GM12865 (cell line): Measurements from ENCODE around the gene VIPR2.

Experiments used
- DNase-seq: peaks from one replicate; pipeline ENCODE4 v3.0.0; 2010; ENCODE audit warnings: low read depth
- H3K4me3 ChIP-seq: 2 replicates; pipeline ENCODE4 v1.5.1; 2011; ENCODE audit warnings: mild to moderate bottlenecking, low read depth, low read length, control low read depth
- TF ChIP-seq, protein P1 (sequence below): IDR thresholded peaks from 2 replicates; pipeline ENCODE4 v1.5.1; 2011; ENCODE audit warnings: low read length, control low read depth, low read depth, inconsistent platforms; ENCODE audit not compliant: insufficient read depth; ENCODE audit errors: missing control alignments

Gene VIPR2

DNA sequence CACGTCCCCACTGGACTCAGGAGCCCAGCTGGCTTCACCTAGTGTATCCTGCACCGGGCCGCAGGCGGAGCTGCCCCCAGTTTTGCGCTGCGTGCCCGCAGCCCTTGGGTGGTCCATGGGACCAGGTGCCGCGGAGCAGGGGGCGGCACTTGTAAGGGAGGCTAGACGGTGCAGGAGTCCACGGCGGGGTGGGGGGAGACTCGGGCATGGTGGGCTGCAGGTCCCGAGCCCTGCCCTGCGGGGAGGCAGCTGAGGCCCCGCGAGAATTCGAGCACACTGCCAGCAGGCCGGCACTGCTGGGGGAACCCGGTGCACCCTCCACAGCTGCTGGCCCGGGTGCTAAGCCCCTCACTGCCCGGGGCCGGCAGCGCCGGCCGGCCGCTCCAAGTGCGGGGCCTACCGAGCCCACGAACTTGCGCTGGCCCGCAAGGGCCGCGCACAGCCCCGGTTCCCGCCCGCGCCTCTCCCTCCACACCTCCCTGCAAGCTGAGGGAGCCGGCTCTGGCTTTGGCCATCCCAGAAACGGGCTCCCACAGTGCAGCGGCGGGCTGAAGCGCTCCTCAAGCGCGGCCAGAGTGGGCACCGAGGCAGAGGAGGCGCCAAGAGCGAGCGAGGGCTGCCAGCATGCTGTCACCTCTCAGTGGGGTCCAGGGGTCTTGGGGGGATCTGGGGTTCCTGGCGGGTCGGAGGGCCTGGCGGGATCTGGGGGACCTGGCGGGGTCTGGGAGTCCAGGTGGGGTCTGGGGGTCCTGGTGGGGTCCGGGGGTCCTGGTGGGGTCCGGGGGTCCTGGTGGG lies 81.4 kb downstream of the VIPR2 start:
- H3K4me3 ChIP-seq: no peak overlapping the region
- TF ChIP-seq, protein P1, sequence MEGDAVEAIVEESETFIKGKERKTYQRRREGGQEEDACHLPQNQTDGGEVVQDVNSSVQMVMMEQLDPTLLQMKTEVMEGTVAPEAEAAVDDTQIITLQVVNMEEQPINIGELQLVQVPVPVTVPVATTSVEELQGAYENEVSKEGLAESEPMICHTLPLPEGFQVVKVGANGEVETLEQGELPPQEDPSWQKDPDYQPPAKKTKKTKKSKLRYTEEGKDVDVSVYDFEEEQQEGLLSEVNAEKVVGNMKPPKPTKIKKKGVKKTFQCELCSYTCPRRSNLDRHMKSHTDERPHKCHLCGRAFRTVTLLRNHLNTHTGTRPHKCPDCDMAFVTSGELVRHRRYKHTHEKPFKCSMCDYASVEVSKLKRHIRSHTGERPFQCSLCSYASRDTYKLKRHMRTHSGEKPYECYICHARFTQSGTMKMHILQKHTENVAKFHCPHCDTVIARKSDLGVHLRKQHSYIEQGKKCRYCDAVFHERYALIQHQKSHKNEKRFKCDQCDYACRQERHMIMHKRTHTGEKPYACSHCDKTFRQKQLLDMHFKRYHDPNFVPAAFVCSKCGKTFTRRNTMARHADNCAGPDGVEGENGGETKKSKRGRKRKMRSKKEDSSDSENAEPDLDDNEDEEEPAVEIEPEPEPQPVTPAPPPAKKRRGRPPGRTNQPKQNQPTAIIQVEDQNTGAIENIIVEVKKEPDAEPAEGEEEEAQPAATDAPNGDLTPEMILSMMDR: no peak
- DNase-seq: no peak

DNA sequence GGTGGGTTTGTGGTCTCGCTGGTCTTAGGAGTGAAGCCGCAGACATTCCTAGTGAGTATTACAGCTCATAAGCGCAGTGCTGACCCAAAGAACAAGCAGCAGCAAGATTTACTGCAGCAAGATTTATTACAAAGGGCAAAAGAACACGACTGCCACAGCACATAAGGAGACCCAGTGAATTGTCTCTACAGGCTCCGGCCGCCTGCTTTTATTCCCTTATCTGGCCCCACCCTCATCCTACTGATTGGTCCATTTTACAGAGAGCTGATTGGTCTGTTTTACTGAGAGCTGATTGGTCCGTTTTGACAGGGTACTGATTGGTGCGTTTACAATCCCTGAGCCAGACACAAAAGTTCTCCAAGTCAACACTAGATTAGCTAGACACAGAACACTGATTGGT lies 82.1 kb downstream of the VIPR2 start:
- TF ChIP-seq, protein P1: no peak
- no peak overlapping the region for H3K4me3 ChIP-seq
- no peak for DNase-seq

- DNase-seq: no peak
- TF ChIP-seq, protein P1: no peak
Measured at GRCh38 chr7:159061674-159062212, 82.9 kb downstream of the VIPR2 start.

DNA sequence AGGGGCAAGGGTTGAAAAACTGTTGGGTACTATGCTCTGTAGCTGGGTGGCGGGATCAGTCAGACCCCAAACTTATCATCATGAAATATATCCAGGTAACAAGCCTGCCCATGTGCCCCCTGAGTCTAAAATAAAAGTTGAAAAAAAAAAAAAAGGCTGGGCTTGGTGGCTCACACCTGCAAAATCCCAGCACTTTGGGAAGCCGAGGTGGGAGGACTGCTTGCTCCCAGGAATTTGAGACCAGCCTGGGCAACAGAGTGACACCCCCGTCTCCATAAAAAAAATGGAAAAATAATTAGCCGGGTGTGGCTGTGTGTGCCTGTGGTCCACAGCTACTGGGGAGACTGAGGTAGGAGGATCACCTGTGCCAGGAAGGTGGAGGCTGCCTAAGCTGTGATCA lies 83.5 kb downstream of the VIPR2 start:
- no peak for DNase-seq
- TF ChIP-seq, protein P1: no peak
- no peak overlapping the region for H3K4me3 ChIP-seq

More at GRCh38 chr7:159061674-159062212, 82.9 kb downstream of the VIPR2 start:
- H3K4me3 ChIP-seq: no peak overlapping the region

DNA sequence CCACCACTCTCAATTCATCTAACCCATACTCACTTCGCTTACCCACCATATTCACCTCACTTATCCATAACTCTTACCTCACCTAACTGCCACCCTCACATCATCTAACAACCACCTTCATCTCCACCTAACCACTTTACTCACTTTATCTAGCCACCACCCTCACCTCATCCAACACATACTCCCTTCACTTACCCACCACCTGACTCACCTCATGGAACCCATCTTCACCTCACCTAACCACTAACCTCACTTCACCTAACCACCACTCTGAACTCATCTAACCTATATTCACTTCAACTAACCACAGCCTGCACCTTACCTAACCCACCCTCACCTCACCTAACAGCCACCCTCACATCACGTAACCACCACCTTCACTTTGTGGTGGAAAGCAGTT lies 84.2 kb downstream of the VIPR2 start:
- DNase-seq: no peak
- TF ChIP-seq, protein P1: no peak
- no peak overlapping the region for H3K4me3 ChIP-seq

DNA sequence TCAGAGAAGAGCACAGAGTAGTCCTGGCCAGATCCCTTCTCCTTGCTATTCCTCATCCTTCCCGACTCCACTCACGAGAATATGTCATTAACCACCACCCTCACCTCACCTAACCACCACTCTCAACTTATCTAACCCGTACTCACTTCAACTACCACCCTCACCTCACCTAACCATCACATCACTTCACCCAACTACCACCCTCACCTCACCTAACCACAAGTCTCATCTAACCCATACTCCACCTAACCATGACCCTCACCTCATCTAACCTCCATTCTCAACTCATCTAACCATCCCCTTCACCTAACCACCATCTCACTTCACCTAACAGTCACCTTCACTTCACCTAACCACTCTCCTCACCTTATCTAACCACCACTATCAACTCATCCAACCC lies 85.0 kb downstream of the VIPR2 start:
- TF ChIP-seq, protein P1: no peak
- DNase-seq: no peak
- no peak overlapping the region for H3K4me3 ChIP-seq

DNA sequence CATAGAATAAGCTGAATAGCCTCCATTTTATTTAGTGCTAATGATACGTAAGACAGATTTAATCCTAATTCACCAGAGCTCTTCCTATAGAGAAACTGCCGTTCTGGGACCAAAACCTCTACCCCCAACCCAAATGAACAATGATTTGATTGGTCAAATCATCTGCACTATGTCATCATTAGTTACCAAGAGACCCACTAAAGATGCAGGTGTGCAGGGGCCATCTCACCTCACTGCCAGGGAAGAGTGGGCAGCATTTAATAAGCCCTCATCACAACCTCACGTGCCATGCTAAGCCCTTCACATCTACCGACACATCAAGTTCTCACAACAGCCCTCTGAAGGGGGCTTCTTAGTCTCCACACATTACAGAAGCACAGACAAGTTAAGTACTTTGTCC lies 87.0 kb downstream of the VIPR2 start:
- H3K4me3 ChIP-seq: no peak overlapping the region
- TF ChIP-seq, protein P1: no peak
- no peak for DNase-seq
